HepG2 (cell line): ENCODE results near the gene RAB40C. TPM values are rescaled to one million over a fixed set of nuclear protein-coding genes. Genes with fewer than 3 reads are reported as not detected.

Experiments
- KLF9 ChIP-seq: IDR thresholded peaks from 2 replicates; pipeline ENCODE4 v1.6.1; 2016; ENCODE audit warnings: low read depth
- ZBTB3 ChIP-seq: sonication (generic); formaldehyde crosslinking; IDR thresholded peaks from 2 replicates; pipeline ENCODE4 v1.4.0; 2020; ENCODE audit warnings: low read depth, mild to moderate bottlenecking, moderate library complexity, missing genetic modification reagents, borderline replicate concordance
- ZNF441 ChIP-seq: sonication (generic); formaldehyde crosslinking; IDR thresholded peaks from 2 replicates; pipeline ENCODE4 v1.7.0; 2021; ENCODE audit warnings: missing genetic modification reagents, borderline replicate concordance
- ZNF841 ChIP-seq: sonication (generic); formaldehyde crosslinking; IDR thresholded peaks from 2 replicates; pipeline ENCODE4 v1.8.1; 2023; ENCODE audit warnings: missing genetic modification reagents, borderline replicate concordance
- polyA plus RNA-seq, 8 experiments: library from polyadenylated mRNA; depleted of rRNA in 3 of 8; stranded (reverse) in 7 of 8; unstranded in 1 of 8; fragments of >200 nt; fragmentation: Illumina TruSeq in 4 of 8; extraction: Trizol in 4 of 8; gene quantifications; 2 replicates each; pipeline versions ENCODE4 v1.2.1 to v1.2.3, GENCODE V29; 2011 to 2016; ENCODE audit warnings: low read depth in 4 of 8, missing spikeins in 1 of 8, mixed read lengths in 1 of 8; ENCODE audit not compliant: insufficient read depth in 1 of 8
- total RNA-seq, 5 experiments: library from RNA; depleted of rRNA; stranded (reverse); fragments of >200 nt; fragmentation: Illumina TruSeq; extraction: Trizol; gene quantifications; 2 replicates each; pipeline ENCODE4 v1.2.3, GENCODE V29; 2016; ENCODE audit warnings: low read depth in 1 of 5
- TF ChIP-seq, protein P1 (sequence below), 2 experiments: fragments of 450-650 bp in 1 of 2; sonication (generic) in 1 of 2; formaldehyde crosslinking in 1 of 2; IDR thresholded peaks; 2 replicates each; pipeline versions ENCODE4 v1.6.1 to v1.8.0; 2016 to 2022; ENCODE audit warnings: antibody characterized with exemption in 1 of 2, mild to moderate bottlenecking in 1 of 2, missing genetic modification reagents in 1 of 2
- TF ChIP-seq, protein P2 (sequence below): sonication (generic); formaldehyde crosslinking; IDR thresholded peaks from 2 replicates; pipeline ENCODE4 v1.5.1; 2020; ENCODE audit warnings: missing genetic modification reagents, mild to moderate bottlenecking, borderline replicate concordance
- TF ChIP-seq, protein P3 (sequence below): sonication (generic); formaldehyde crosslinking; IDR thresholded peaks from 2 replicates; pipeline ENCODE4 v1.5.1; 2020; ENCODE audit warnings: missing genetic modification reagents, mild to moderate bottlenecking, borderline replicate concordance
- TF ChIP-seq, protein P4 (sequence below): sonication (generic); formaldehyde crosslinking; IDR thresholded peaks from 2 replicates; pipeline ENCODE4 v1.9.0; 2021; ENCODE audit warnings: mild to moderate bottlenecking, missing genetic modification reagents

The RAB40C gene
- total and polyA plus RNA-seq, 2 of the 13 experiments (the other 11 are each of a cell fraction or from before 2014, with no cell fraction given), result 7.7 to 11.5 TPM

DNA sequence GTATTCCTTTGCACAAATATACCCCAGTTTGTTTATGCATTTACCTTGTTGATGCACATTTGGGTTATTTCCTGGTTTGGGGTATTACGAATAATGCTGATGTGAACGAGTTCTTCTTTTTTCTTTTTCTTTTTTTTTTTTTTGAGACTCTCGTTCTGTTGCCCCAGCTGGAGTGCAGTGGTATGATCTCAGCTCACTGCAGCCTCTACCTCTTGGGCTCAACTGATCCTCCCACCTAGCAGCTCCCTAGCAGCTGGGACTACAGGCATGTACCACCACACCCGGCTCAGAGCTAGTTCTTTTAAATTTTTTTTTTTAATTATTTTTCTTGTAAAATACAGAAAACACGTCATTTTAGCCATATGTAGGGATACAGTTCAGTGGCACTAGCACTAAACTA, 14.1 kb downstream of the RAB40C start (continued):
- TF ChIP-seq, protein P1, sequence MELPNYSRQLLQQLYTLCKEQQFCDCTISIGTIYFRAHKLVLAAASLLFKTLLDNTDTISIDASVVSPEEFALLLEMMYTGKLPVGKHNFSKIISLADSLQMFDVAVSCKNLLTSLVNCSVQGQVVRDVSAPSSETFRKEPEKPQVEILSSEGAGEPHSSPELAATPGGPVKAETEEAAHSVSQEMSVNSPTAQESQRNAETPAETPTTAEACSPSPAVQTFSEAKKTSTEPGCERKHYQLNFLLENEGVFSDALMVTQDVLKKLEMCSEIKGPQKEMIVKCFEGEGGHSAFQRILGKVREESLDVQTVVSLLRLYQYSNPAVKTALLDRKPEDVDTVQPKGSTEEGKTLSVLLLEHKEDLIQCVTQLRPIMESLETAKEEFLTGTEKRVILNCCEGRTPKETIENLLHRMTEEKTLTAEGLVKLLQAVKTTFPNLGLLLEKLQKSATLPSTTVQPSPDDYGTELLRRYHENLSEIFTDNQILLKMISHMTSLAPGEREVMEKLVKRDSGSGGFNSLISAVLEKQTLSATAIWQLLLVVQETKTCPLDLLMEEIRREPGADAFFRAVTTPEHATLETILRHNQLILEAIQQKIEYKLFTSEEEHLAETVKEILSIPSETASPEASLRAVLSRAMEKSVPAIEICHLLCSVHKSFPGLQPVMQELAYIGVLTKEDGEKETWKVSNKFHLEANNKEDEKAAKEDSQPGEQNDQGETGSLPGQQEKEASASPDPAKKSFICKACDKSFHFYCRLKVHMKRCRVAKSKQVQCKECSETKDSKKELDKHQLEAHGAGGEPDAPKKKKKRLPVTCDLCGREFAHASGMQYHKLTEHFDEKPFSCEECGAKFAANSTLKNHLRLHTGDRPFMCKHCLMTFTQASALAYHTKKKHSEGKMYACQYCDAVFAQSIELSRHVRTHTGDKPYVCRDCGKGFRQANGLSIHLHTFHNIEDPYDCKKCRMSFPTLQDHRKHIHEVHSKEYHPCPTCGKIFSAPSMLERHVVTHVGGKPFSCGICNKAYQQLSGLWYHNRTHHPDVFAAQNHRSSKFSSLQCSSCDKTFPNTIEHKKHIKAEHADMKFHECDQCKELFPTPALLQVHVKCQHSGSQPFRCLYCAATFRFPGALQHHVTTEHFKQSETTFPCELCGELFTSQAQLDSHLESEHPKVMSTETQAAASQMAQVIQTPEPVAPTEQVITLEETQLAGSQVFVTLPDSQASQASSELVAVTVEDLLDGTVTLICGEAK (IDR thresholded peaks at IDR 0.05), result no peak
- TF ChIP-seq, protein P1 (CRISPR knock-in tag; IDR thresholded peaks at IDR 0.05), result no peak
- TF ChIP-seq ZNF441 (CRISPR knock-in tag) (no peak), ZBTB3 (no peak), KLF9 (no peak), ZNF841 (no peak)
- TF ChIP-seq, protein P2, sequence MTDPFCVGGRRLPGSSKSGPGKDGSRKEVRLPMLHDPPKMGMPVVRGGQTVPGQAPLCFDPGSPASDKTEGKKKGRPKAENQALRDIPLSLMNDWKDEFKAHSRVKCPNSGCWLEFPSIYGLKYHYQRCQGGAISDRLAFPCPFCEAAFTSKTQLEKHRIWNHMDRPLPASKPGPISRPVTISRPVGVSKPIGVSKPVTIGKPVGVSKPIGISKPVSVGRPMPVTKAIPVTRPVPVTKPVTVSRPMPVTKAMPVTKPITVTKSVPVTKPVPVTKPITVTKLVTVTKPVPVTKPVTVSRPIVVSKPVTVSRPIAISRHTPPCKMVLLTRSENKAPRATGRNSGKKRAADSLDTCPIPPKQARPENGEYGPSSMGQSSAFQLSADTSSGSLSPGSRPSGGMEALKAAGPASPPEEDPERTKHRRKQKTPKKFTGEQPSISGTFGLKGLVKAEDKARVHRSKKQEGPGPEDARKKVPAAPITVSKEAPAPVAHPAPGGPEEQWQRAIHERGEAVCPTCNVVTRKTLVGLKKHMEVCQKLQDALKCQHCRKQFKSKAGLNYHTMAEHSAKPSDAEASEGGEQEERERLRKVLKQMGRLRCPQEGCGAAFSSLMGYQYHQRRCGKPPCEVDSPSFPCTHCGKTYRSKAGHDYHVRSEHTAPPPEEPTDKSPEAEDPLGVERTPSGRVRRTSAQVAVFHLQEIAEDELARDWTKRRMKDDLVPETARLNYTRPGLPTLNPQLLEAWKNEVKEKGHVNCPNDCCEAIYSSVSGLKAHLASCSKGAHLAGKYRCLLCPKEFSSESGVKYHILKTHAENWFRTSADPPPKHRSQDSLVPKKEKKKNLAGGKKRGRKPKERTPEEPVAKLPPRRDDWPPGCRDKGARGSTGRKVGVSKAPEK (CRISPR knock-in tag), result no peak
- TF ChIP-seq, protein P3, sequence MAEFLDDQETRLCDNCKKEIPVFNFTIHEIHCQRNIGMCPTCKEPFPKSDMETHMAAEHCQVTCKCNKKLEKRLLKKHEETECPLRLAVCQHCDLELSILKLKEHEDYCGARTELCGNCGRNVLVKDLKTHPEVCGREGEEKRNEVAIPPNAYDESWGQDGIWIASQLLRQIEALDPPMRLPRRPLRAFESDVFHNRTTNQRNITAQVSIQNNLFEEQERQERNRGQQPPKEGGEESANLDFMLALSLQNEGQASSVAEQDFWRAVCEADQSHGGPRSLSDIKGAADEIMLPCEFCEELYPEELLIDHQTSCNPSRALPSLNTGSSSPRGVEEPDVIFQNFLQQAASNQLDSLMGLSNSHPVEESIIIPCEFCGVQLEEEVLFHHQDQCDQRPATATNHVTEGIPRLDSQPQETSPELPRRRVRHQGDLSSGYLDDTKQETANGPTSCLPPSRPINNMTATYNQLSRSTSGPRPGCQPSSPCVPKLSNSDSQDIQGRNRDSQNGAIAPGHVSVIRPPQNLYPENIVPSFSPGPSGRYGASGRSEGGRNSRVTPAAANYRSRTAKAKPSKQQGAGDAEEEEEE (CRISPR knock-in tag), result no peak
- TF ChIP-seq, protein P4, sequence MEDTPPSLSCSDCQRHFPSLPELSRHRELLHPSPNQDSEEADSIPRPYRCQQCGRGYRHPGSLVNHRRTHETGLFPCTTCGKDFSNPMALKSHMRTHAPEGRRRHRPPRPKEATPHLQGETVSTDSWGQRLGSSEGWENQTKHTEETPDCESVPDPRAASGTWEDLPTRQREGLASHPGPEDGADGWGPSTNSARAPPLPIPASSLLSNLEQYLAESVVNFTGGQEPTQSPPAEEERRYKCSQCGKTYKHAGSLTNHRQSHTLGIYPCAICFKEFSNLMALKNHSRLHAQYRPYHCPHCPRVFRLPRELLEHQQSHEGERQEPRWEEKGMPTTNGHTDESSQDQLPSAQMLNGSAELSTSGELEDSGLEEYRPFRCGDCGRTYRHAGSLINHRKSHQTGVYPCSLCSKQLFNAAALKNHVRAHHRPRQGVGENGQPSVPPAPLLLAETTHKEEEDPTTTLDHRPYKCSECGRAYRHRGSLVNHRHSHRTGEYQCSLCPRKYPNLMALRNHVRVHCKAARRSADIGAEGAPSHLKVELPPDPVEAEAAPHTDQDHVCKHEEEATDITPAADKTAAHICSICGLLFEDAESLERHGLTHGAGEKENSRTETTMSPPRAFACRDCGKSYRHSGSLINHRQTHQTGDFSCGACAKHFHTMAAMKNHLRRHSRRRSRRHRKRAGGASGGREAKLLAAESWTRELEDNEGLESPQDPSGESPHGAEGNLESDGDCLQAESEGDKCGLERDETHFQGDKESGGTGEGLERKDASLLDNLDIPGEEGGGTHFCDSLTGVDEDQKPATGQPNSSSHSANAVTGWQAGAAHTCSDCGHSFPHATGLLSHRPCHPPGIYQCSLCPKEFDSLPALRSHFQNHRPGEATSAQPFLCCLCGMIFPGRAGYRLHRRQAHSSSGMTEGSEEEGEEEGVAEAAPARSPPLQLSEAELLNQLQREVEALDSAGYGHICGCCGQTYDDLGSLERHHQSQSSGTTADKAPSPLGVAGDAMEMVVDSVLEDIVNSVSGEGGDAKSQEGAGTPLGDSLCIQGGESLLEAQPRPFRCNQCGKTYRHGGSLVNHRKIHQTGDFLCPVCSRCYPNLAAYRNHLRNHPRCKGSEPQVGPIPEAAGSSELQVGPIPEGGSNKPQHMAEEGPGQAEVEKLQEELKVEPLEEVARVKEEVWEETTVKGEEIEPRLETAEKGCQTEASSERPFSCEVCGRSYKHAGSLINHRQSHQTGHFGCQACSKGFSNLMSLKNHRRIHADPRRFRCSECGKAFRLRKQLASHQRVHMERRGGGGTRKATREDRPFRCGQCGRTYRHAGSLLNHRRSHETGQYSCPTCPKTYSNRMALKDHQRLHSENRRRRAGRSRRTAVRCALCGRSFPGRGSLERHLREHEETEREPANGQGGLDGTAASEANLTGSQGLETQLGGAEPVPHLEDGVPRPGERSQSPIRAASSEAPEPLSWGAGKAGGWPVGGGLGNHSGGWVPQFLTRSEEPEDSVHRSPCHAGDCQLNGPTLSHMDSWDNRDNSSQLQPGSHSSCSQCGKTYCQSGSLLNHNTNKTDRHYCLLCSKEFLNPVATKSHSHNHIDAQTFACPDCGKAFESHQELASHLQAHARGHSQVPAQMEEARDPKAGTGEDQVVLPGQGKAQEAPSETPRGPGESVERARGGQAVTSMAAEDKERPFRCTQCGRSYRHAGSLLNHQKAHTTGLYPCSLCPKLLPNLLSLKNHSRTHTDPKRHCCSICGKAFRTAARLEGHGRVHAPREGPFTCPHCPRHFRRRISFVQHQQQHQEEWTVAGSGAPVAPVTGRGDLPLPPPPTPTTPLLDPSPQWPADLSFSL (CRISPR knock-in tag), result no peak
